ENCODE data around the gene MICU1.

The MICU1 gene

GRCh38 chr10:72338180-72338579 is 287.7 kb downstream of the MICU1 start:
- no peak for DNase-seq (ENCODE audit: low read depth)
- no peak for TF ChIP-seq CTCF (IDR thresholded peaks at IDR 0.05; ENCODE audit: low read depth, low read length, missing control alignments)
- H3K4me3 ChIP-seq (ENCODE audit: low read depth, low read length), result no peak overlapping the region
- in situ Hi-C loops (cut with HindIII; ENCODE audit: low sequenced_read_pairs), result no loop called here

GRCh38 chr10:72337722-72338121 is 288.2 kb downstream of the MICU1 start:
- in situ Hi-C loops (cut with HindIII; ENCODE audit: low sequenced_read_pairs), result no loop called here
- no peak for TF ChIP-seq CTCF (IDR thresholded peaks at IDR 0.05; ENCODE audit: low read depth, low read length, missing control alignments)
- H3K4me3 ChIP-seq (ENCODE audit: low read depth, low read length), result no peak overlapping the region
- no peak for DNase-seq (ENCODE audit: low read depth)

- no peak overlapping the region for H3K4me3 ChIP-seq (ENCODE audit: low read depth, low read length)
- in situ Hi-C loops (cut with HindIII; ENCODE audit: low sequenced_read_pairs), result no loop called here
- no peak for DNase-seq (ENCODE audit: low read depth)
- TF ChIP-seq CTCF (IDR thresholded peaks at IDR 0.05; ENCODE audit: low read depth, low read length, missing control alignments), result peak; percentile 98
Measured at GRCh38 chr10:72337039-72337629, 288.7 kb downstream of the MICU1 start.

DNA sequence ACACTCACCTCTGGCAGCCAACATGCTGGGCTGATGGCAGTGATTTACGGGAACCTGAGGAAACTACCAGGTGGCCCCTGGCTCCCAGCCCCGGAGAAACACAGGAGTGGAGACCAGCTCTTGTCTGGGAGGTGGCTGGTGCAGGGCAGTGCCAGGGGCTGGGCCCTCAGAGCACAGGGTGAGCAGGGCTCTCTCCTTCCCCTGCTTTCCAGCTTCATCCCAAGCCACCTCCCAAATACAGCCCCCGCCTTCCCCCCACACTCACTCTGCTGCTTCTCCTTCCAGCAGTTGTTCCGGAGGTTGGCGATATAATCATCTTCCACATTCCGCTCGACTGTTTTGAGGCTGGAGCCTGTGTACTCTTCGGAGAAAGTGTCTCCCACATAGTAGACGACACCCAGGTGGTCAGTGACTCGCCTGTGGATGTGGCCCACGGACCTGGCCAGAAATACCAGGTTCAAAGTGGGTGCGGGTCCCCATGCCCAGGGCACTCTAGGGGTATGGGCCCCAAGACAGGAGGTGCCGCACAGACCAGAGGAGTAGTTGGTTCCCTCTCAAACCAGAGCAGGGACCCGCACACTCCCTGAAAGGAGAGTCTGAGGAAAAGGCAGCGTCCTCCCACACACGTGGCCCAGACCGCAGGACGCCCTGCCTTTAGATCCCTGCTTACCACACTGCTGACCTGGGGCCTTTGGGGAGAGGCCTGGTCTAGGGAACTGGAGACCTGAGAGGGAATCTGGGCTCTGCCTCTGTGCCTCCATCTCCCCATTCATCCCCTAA is 289.4 kb downstream of the MICU1 start:
- in situ Hi-C loops (cut with HindIII; ENCODE audit: low sequenced_read_pairs), result no loop called here
- TF ChIP-seq CTCF (IDR thresholded peaks at IDR 0.05; ENCODE audit: low read depth, low read length, missing control alignments), result no peak
- no peak overlapping the region for H3K4me3 ChIP-seq (ENCODE audit: low read depth, low read length)
- DNase-seq (ENCODE audit: low read depth), result no peak

GRCh38 chr10:72335394-72336258 is 290.3 kb downstream of the MICU1 start:
- in situ Hi-C loops (cut with HindIII; ENCODE audit: low sequenced_read_pairs), result no loop called here
- no peak overlapping the region for H3K4me3 ChIP-seq (ENCODE audit: low read depth, low read length)
- DNase-seq (ENCODE audit: low read depth), result no peak
- peak; percentile 9 for TF ChIP-seq CTCF (IDR thresholded peaks at IDR 0.05; ENCODE audit: low read depth, low read length, missing control alignments)

GRCh38 chr10:72334825-72335393 is 291.0 kb downstream of the MICU1 start:
- H3K4me3 ChIP-seq (ENCODE audit: low read depth, low read length), result no peak overlapping the region
- peak; percentile 99 for DNase-seq (ENCODE audit: low read depth)

More at GRCh38 chr10:72334825-72335393, 291.0 kb downstream of the MICU1 start:
- in situ Hi-C loops (cut with HindIII; ENCODE audit: low sequenced_read_pairs), result no loop called here
- TF ChIP-seq CTCF (IDR thresholded peaks at IDR 0.05; ENCODE audit: low read depth, low read length, missing control alignments), result no peak

All from astrocyte of the cerebellum (primary cell).